Heart left ventricle (tissue), 16 donors: ENCODE results near the gene CPD. TPM values are rescaled to one million over a fixed set of nuclear protein-coding genes. Genes with fewer than 3 reads are reported as not detected.
A peak's percentile ranks its signal among the peaks of the same experiment; 100 is the strongest.
"Not testable (repeated sequence)": the region's sequence is repeated elsewhere in the genome, so short reads cannot be mapped to it uniquely, and the experiment has no call there.

Experiments used
- ATAC-seq, 4 donors: fragments of 200-7000 bp; cut with Tn5 transposase; one replicate each; pipeline ENCODE4 v1.9.1; 2020 to 2022; ENCODE audit warnings: moderate library complexity in 4 of 4, mild to moderate bottlenecking in 3 of 4, moderate number of reproducible peaks in 1 of 4
- DNase-seq, 5 donors: peaks; one replicate each; pipeline ENCODE4 v3.0.0-alpha.2; 2020
- H3K27ac ChIP-seq, 12 donors: fragments of 200-600 bp; sonication (generic) in 4 of 12; one replicate each; pipeline versions ENCODE4 v1.5.0 to v1.8.0; 2016 to 2022; ENCODE audit warnings: mild to moderate bottlenecking in 2 of 12
- H3K27me3 ChIP-seq, 9 donors: fragments of 200-600 bp; sonication (generic) in 2 of 9; one replicate each; pipeline versions ENCODE4 v1.5.1 to v1.8.0; 2016 to 2022; ENCODE audit warnings: mild to moderate bottlenecking in 3 of 9
- H3K36me3 ChIP-seq, 9 donors: fragments of 200-600 bp; sonication (generic) in 2 of 9; one replicate each; pipeline versions ENCODE4 v1.5.0 to v1.8.0; 2018 to 2022; ENCODE audit warnings: mild to moderate bottlenecking in 2 of 9
- H3K4me1 ChIP-seq, 12 donors: fragments of 200-600 bp; sonication (generic) in 4 of 12; one replicate each; pipeline versions ENCODE4 v1.5.0 to v1.8.0; 2016 to 2022; ENCODE audit warnings: mild to moderate bottlenecking in 3 of 12
- H3K4me3 ChIP-seq, 12 donors: fragments of 200-600 bp; sonication (generic) in 4 of 12; one replicate each; pipeline versions ENCODE4 v1.5.0 to v1.8.0; 2017 to 2022; ENCODE audit warnings: mild to moderate bottlenecking in 9 of 12, moderate library complexity in 4 of 12
- H3K9me3 ChIP-seq, 12 donors: fragments of 200-600 bp; sonication (generic) in 4 of 12; one replicate each; pipeline versions ENCODE4 v1.5.0 to v1.8.0; 2016 to 2022; ENCODE audit warnings: mild to moderate bottlenecking in 1 of 12
- POLR2A ChIP-seq, 2 donors: fragments of 450-650 bp; IDR thresholded peaks; one replicate each; pipeline ENCODE4 v1.6.1; 2017; ENCODE audit warnings: antibody characterized with exemption in 2 of 2, mild to moderate bottlenecking in 2 of 2, moderate library complexity in 2 of 2
- WGBS, 4 donors: extraction: QIAGEN DNeasy Blood & Tissue Kit in 2 of 4; methylation state at CpG; one replicate each; pipeline versions ENCODE4 v1.1.5 to v1.1.7; 2013 to 2018; 5-methylcytosine and 5-hydroxymethylcytosine counted together
- intact Hi-C, 10 donors: fragments of 100-400 bp; cut with DNase I; formaldehyde crosslinking; loops; one replicate each; pipeline versions ENCODE4 v1.11.1 to v1.14.2; 2022
- polyA plus RNA-seq, 2 donors: library from polyadenylated mRNA; stranded (reverse); fragments of 200-250 nt; gene quantifications; one replicate each; pipeline ENCODE4 v1.2.3, GENCODE V29; 2013
- total RNA-seq, 9 donors: library from RNA; depleted of rRNA in 2 of 9; stranded (reverse); fragments of >200 nt in 2 of 9; fragmentation: NEBNext Ultra II Directional in 3 of 9; extraction: Animal tissue kit (Norgen Biotek cat#: 25700) in 3 of 9; gene quantifications; one replicate each; pipeline versions ENCODE4 v1.1.0 to v1.2.4, GENCODE V29; 2016 to 2023
- TF ChIP-seq, protein P1 (sequence below), 12 donors: fragments of 200-600 bp; sonication (generic) in 4 of 12; IDR thresholded peaks; one replicate each; pipeline versions ENCODE4 v1.5.0 to v1.8.0; 2018 to 2022; ENCODE audit warnings: antibody characterized with exemption in 12 of 12, mild to moderate bottlenecking in 5 of 12
- donor health status: ischemic (EF 13 %, LVEDD 7.1; RV severe dilation, severe dysfunction).
- donor health status: healthy with polysubstance abuse.
- donor health status: DM: no; HTN: yes; CAD: no.
- donor health status: DM: no; HTN: no; CAD: no.
- donor health status: ischemic (EF 25% LVEDD 6.9; RV normal size, moderate dysfunction).
- donor health status: ischemic (EF 25% LVEDD 5.7; RV mildly dilated, moderate dysfunction).
- donor health status: healthy.
- donor health status: DM: yes; HTN: yes; CAD: no.
- donor health status: ischemic (EF 35%, LVEDD 5.7; RV mildly dilated, moderate dysfunction).
- donor health status: nonischemic (EF 11% LVEDD 7.7; RV severe dilation, severe dysfunction).
- donor health status: DM: yes; HTN: yes; CAD: no.
- donor health status: PGD.
- donor health status: ischemic (EF 29% LVEDD 5.4; RV normal size, mild dysfunction).
- donor health status: nonischemic (EF 23%, LVEDD 6.1; RV moderate dilation, normal function).

The CPD gene
- total and polyA plus RNA-seq, 11 donors, result 3.6 to 54.2 (median 31.8) TPM

DNA sequence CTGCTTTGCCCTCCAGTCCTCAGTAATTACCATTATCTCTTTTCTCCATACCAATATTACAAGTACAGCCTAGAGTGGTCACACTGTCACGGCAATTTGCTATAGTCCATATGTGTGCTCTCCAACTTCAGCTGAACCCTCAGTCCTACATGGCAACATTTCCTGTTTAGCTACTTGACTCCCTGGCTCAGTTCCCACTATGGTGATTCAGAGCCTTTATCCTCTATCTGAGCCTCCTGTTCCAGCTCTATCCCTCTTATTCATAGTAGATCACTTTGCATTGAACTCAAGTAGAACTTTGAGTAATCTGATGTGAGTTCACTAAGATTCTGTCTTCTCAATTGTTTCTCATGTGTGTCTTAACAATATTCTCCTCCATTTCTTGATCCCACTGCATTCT, 54.8 kb downstream of the CPD start:
- ATAC-seq (peak in 2 of 4 donors; percentile 49 to 64), DNase-seq (no peak)
- intact Hi-C loops, result loop anchor here in 1 of 10 donors (10.0 kb wide), 1 partner anchor 99 kb away; the partner anchor contains the start of gene TMIGD1
- 66 to 90% (median 73%) methylated on average over 1 of the region's 1 CpG for WGBS, 4 donors
- H3K36me3 ChIP-seq, result peaks cover 0 to 65% (median 23%) of the 10 kb centered on the region in 9 donors
- no peaks in the 10 kb centered on the region for H3K9me3 ChIP-seq
- no peak overlapping the region for H3K27ac ChIP-seq
- H3K27me3 ChIP-seq, result no peaks in the 10 kb centered on the region
- no peak overlapping the region for H3K4me3 ChIP-seq
- no peak for TF ChIP-seq POLR2A (IDR thresholded peaks at IDR 0.05)
- TF ChIP-seq, protein P1, sequence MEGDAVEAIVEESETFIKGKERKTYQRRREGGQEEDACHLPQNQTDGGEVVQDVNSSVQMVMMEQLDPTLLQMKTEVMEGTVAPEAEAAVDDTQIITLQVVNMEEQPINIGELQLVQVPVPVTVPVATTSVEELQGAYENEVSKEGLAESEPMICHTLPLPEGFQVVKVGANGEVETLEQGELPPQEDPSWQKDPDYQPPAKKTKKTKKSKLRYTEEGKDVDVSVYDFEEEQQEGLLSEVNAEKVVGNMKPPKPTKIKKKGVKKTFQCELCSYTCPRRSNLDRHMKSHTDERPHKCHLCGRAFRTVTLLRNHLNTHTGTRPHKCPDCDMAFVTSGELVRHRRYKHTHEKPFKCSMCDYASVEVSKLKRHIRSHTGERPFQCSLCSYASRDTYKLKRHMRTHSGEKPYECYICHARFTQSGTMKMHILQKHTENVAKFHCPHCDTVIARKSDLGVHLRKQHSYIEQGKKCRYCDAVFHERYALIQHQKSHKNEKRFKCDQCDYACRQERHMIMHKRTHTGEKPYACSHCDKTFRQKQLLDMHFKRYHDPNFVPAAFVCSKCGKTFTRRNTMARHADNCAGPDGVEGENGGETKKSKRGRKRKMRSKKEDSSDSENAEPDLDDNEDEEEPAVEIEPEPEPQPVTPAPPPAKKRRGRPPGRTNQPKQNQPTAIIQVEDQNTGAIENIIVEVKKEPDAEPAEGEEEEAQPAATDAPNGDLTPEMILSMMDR (IDR thresholded peaks at IDR 0.05), result no peak
- peaks cover 0 to 16% (median 0%) of the 10 kb centered on the region in 12 donors for H3K4me1 ChIP-seq

- peaks cover 0 to 7% (median 0%) of the 10 kb centered on the region in 12 donors for H3K4me1 ChIP-seq
- no peak overlapping the region for H3K27ac ChIP-seq
- H3K36me3 ChIP-seq, result peaks cover 0 to 44% (median 18%) of the 10 kb centered on the region in 9 donors
- TF ChIP-seq POLR2A (IDR thresholded peaks at IDR 0.05), result no peak
- TF ChIP-seq, protein P1 (IDR thresholded peaks at IDR 0.05), result no peak
- no peaks in the 10 kb centered on the region for H3K27me3 ChIP-seq
- intact Hi-C loops, result loop anchor here in 1 of 10 donors (10.0 kb wide), 1 partner anchor 102 kb away; the partner anchor contains the start of gene TMIGD1
- DNase-seq (no peak), ATAC-seq (no peak)
- H3K9me3 ChIP-seq, result no peaks in the 10 kb centered on the region
- no peak overlapping the region for H3K4me3 ChIP-seq
These were observed 58.0 kb downstream of the CPD start for GRCh38 chr17:30436729-30437128.

- intact Hi-C loops, result no loop called here
- Histone ChIP-seq H3K36me3 (peaks cover 0 to 46% (median 37%) of the 10 kb centered on the region in 9 donors), H3K27me3 (no peaks in the 10 kb centered on the region), H3K9me3 (no peaks in the 10 kb centered on the region), H3K4me3 (no peak overlapping the region), H3K4me1 (no peaks in the 10 kb centered on the region), H3K27ac (no peak overlapping the region)
- ATAC-seq (no peak), DNase-seq (no peak)
- TF ChIP-seq, protein P1 (IDR thresholded peaks at IDR 0.05), result no peak
- TF ChIP-seq POLR2A (IDR thresholded peaks at IDR 0.05), result no peak
- 90 to 92% (median 92%) methylated on average over 6 of the region's 6 CpGs for WGBS, 4 donors
These were observed 65.0 kb downstream of the CPD start for GRCh38 chr17:30443721-30444120.

DNA sequence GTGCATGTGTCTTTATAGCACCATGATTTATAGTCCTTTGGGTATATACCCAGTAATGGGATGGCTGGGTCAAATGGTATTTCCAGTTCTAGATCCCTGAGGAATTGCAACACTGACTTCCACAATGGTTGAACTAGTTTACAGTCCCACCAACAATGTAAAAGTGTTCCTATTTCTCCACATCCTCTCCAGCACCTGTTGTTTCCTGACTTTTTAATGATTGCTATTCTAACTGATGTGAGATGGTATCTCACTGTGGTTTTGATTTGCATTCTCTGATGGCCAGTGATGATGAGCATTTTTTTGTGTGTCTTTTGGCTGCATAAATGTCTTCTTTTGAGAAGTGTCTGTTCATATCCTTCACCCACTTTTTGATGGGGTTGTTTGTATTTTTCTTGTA, 67.9 kb downstream of the CPD start:
- H3K27ac ChIP-seq, H3K4me3 ChIP-seq, DNase-seq, intact Hi-C loops, H3K27me3 ChIP-seq, H3K9me3 ChIP-seq, ATAC-seq, H3K4me1 ChIP-seq: not testable (repeated sequence)
- H3K36me3 ChIP-seq, result peaks cover 0 to 66% (median 54%) of the 10 kb centered on the region in 9 donors

GRCh38 chr17:30449480-30449879, 70.8 kb downstream of the CPD start:
- WGBS, 4 donors, result 42 to 63% (median 51%) methylated on average over 4 of the region's 4 CpGs
- Histone ChIP-seq H3K4me1 (peaks cover 0 to 8% (median 0%) of the 10 kb centered on the region in 12 donors), H3K36me3 (peaks cover 0 to 66% (median 51%) of the 10 kb centered on the region in 9 donors), H3K27ac (no peak overlapping the region), H3K27me3 (no peaks in the 10 kb centered on the region), H3K9me3 (peaks cover 0 to 2% (median 0%) of the 10 kb centered on the region in 12 donors), H3K4me3 (no peak overlapping the region)
- DNase-seq, result peak in 2 of 5 donors; percentile 8 to 26
- no peak for ATAC-seq
- TF ChIP-seq, protein P1 (IDR thresholded peaks at IDR 0.05), result no peak
- TF ChIP-seq POLR2A (IDR thresholded peaks at IDR 0.05), result no peak
- intact Hi-C loops, result no loop called here
